Eye (tissue), 1 donor: Measurements from ENCODE around the gene ITGB7.
"Not testable (repeated sequence)": the region's sequence is repeated elsewhere in the genome, so short reads cannot be mapped to it uniquely, and the experiment has no call there.

Experiments used
- DNase-seq: peaks from one replicate; pipeline ENCODE4 v3.0.0-alpha.2; 2015

Gene ITGB7

GRCh38 chr12:53217051-53217930 lies 10.2 kb upstream of the ITGB7 start:
- no peak for DNase-seq

GRCh38 chr12:53215497-53215896 lies 8.4 kb upstream of the ITGB7 start:
- DNase-seq: no peak

- DNase-seq: no peak
These were observed 7.8 kb upstream of the ITGB7 start for GRCh38 chr12:53214687-53215455.

GRCh38 chr12:53214221-53214620 lies 7.2 kb upstream of the ITGB7 start:
- no peak for DNase-seq

- peak; percentile 93 for DNase-seq
These were observed 6.3 kb upstream of the ITGB7 start for GRCh38 chr12:53213348-53213747.

GRCh38 chr12:53212931-53213330 lies 5.9 kb upstream of the ITGB7 start:
- no peak for DNase-seq

- DNase-seq: no peak
These were observed 4.7 kb upstream of the ITGB7 start for GRCh38 chr12:53211476-53212381.

GRCh38 chr12:53210843-53211242 lies 3.8 kb upstream of the ITGB7 start:
- no peak for DNase-seq

- no peak for DNase-seq
These were observed 1.9 kb upstream of the ITGB7 start for GRCh38 chr12:53208877-53209463.

- DNase-seq: no peak
These were observed 1.4 kb upstream of the ITGB7 start for GRCh38 chr12:53208435-53208834.

GRCh38 chr12:53205747-53206419 lies 1.2 kb downstream of the ITGB7 start:
- no peak for DNase-seq

- DNase-seq: no peak
These were observed 2.7 kb downstream of the ITGB7 start for GRCh38 chr12:53204351-53204750.

- not testable (repeated sequence) for DNase-seq
These were observed 4.7 kb downstream of the ITGB7 start for GRCh38 chr12:53202316-53202715.

GRCh38 chr12:53201639-53202038 lies 5.4 kb downstream of the ITGB7 start:
- DNase-seq: no peak

GRCh38 chr12:53201177-53201541 lies 5.9 kb downstream of the ITGB7 start:
- no peak for DNase-seq

GRCh38 chr12:53200458-53201176 lies 6.4 kb downstream of the ITGB7 start:
- DNase-seq: no peak

GRCh38 chr12:53200107-53200457 lies 7.0 kb downstream of the ITGB7 start:
- DNase-seq: no peak

- DNase-seq: no peak
These were observed 7.4 kb downstream of the ITGB7 start for GRCh38 chr12:53199700-53200099.

- no peak for DNase-seq
These were observed 8.5 kb downstream of the ITGB7 start for GRCh38 chr12:53198486-53199110.

GRCh38 chr12:53197011-53197640 lies 9.9 kb downstream of the ITGB7 start:
- DNase-seq: no peak

GRCh38 chr12:53196486-53196885 lies 10.6 kb downstream of the ITGB7 start:
- no peak for DNase-seq
